ENCODE measurements around the gene DEPDC5. TPM values are rescaled to one million over a fixed set of nuclear protein-coding genes. Genes with fewer than 3 reads are reported as not detected.
"Not testable (repeated sequence)": the region's sequence is repeated elsewhere in the genome, so short reads cannot be mapped to it uniquely, and the experiment has no call there.

The DEPDC5 gene
- total RNA-seq, 1 donor from 2014 or later, result 33.0 TPM

GRCh38 chr22:31773416-31773815, 19.6 kb downstream of the DEPDC5 start:
- no peak for DNase-seq (ENCODE audit: low spot score, unreplicated experiment)
- no peak for TF ChIP-seq CTCF (IDR thresholded peaks at IDR 0.05; ENCODE audit: unreplicated experiment)
- Mint-ChIP-seq H3K27ac (no peak overlapping the region), H3K36me3 (ENCODE audit: insufficient read depth) (peaks cover 10% of the 10 kb centered on the region), H3K4me3 (ENCODE audit: low read depth) (no peak overlapping the region), H3K27me3 (no peaks in the 10 kb centered on the region), H3K9me3 (ENCODE audit: low read depth) (no peaks in the 10 kb centered on the region), H3K4me1 (ENCODE audit: low read depth) (no peaks in the 10 kb centered on the region)

GRCh38 chr22:31776231-31776630, 22.4 kb downstream of the DEPDC5 start:
- peaks cover 15% of the 10 kb centered on the region for H3K36me3 Mint-ChIP-seq (ENCODE audit: insufficient read depth)
- H3K9me3 Mint-ChIP-seq (ENCODE audit: low read depth), result no peaks in the 10 kb centered on the region
- no peaks in the 10 kb centered on the region for H3K4me1 Mint-ChIP-seq (ENCODE audit: low read depth)
- no peak overlapping the region for H3K27ac Mint-ChIP-seq
- no peaks in the 10 kb centered on the region for H3K27me3 Mint-ChIP-seq
- no peak for DNase-seq (ENCODE audit: low spot score, unreplicated experiment)
- no peak for TF ChIP-seq CTCF (IDR thresholded peaks at IDR 0.05; ENCODE audit: unreplicated experiment)
- no peak overlapping the region for H3K4me3 Mint-ChIP-seq (ENCODE audit: low read depth)

GRCh38 chr22:31789803-31790202, 36.0 kb downstream of the DEPDC5 start:
- no peak for TF ChIP-seq CTCF (IDR thresholded peaks at IDR 0.05; ENCODE audit: unreplicated experiment)
- H3K36me3 Mint-ChIP-seq (ENCODE audit: insufficient read depth), result peaks cover 5% of the 10 kb centered on the region
- DNase-seq (ENCODE audit: low spot score, unreplicated experiment), result no peak
- H3K4me3 Mint-ChIP-seq (ENCODE audit: low read depth), result no peak overlapping the region
- H3K9me3 Mint-ChIP-seq (ENCODE audit: low read depth), result no peaks in the 10 kb centered on the region
- H3K27me3 Mint-ChIP-seq, result no peaks in the 10 kb centered on the region
- H3K4me1 Mint-ChIP-seq (ENCODE audit: low read depth), result no peaks in the 10 kb centered on the region
- no peak overlapping the region for H3K27ac Mint-ChIP-seq

- H3K4me3 Mint-ChIP-seq (ENCODE audit: low read depth), result no peak overlapping the region
- H3K27me3 Mint-ChIP-seq, result no peaks in the 10 kb centered on the region
- TF ChIP-seq CTCF (IDR thresholded peaks at IDR 0.05; ENCODE audit: unreplicated experiment), result no peak
- H3K4me1 Mint-ChIP-seq (ENCODE audit: low read depth), result no peaks in the 10 kb centered on the region
- no peak for DNase-seq (ENCODE audit: low spot score, unreplicated experiment)
- no peak overlapping the region for H3K27ac Mint-ChIP-seq
- no peaks in the 10 kb centered on the region for H3K9me3 Mint-ChIP-seq (ENCODE audit: low read depth)
- H3K36me3 Mint-ChIP-seq (ENCODE audit: insufficient read depth), result peaks cover 3% of the 10 kb centered on the region
These were observed 36.4 kb downstream of the DEPDC5 start for GRCh38 chr22:31790240-31790639.

- H3K9me3 Mint-ChIP-seq (ENCODE audit: low read depth); H3K4me3 Mint-ChIP-seq (ENCODE audit: low read depth); DNase-seq (ENCODE audit: low spot score, unreplicated experiment); H3K4me1 Mint-ChIP-seq (ENCODE audit: low read depth); H3K27ac Mint-ChIP-seq; H3K27me3 Mint-ChIP-seq: not testable (repeated sequence)
- H3K36me3 Mint-ChIP-seq (ENCODE audit: insufficient read depth), result peaks cover 24% of the 10 kb centered on the region
These were observed 45.5 kb downstream of the DEPDC5 start for GRCh38 chr22:31799358-31799757.

GRCh38 chr22:31800065-31800464, 46.2 kb downstream of the DEPDC5 start:
- DNase-seq (ENCODE audit: low spot score, unreplicated experiment), result no peak
- TF ChIP-seq CTCF (IDR thresholded peaks at IDR 0.05; ENCODE audit: unreplicated experiment), result no peak
- no peaks in the 10 kb centered on the region for H3K9me3 Mint-ChIP-seq (ENCODE audit: low read depth)
- no peaks in the 10 kb centered on the region for H3K27me3 Mint-ChIP-seq
- H3K36me3 Mint-ChIP-seq (ENCODE audit: insufficient read depth), result peaks cover 25% of the 10 kb centered on the region
- H3K4me3 Mint-ChIP-seq (ENCODE audit: low read depth), result no peak overlapping the region
- H3K27ac Mint-ChIP-seq, result no peak overlapping the region
- no peaks in the 10 kb centered on the region for H3K4me1 Mint-ChIP-seq (ENCODE audit: low read depth)

- H3K9me3 Mint-ChIP-seq (ENCODE audit: low read depth); H3K27me3 Mint-ChIP-seq; DNase-seq (ENCODE audit: low spot score, unreplicated experiment); H3K4me1 Mint-ChIP-seq (ENCODE audit: low read depth); H3K4me3 Mint-ChIP-seq (ENCODE audit: low read depth); H3K27ac Mint-ChIP-seq: not testable (repeated sequence)
- peaks cover 27% of the 10 kb centered on the region for H3K36me3 Mint-ChIP-seq (ENCODE audit: insufficient read depth)
These were observed 47.0 kb downstream of the DEPDC5 start for GRCh38 chr22:31800861-31801260.
